Upper lobe of left lung (tissue), 6 donors: ENCODE measurements around the gene KHDC1L. TPM values are rescaled to one million over a fixed set of nuclear protein-coding genes. Genes with fewer than 3 reads are reported as not detected.
"Not testable (repeated sequence)": the region's sequence is repeated elsewhere in the genome, so short reads cannot be mapped to it uniquely, and the experiment has no call there.

Experiments
- ATAC-seq, 2 donors: fragments of 200-7000 bp; cut with Tn5 transposase; one replicate each; pipeline ENCODE4 v1.9.1; 2022; ENCODE audit warnings: mild to moderate bottlenecking in 2 of 2, moderate library complexity in 2 of 2; ENCODE audit not compliant: low FRiP score in 2 of 2
- DNase-seq, 2 donors: peaks; one replicate each; pipeline ENCODE4 v3.0.0-alpha.2; 2019 to 2020
- H3K27ac ChIP-seq, 4 donors: fragments of 200-600 bp; sonication (generic); one replicate each; pipeline ENCODE4 v1.5.1; 2016 to 2019
- H3K27me3 ChIP-seq, 4 donors: fragments of 200-600 bp; sonication (generic); one replicate each; pipeline ENCODE4 v1.5.1; 2017 to 2019
- H3K36me3 ChIP-seq, 4 donors: fragments of 200-600 bp; sonication (generic); one replicate each; pipeline ENCODE4 v1.5.1; 2016 to 2019
- H3K4me1 ChIP-seq, 4 donors: fragments of 200-600 bp; sonication (generic); one replicate each; pipeline ENCODE4 v1.5.1; 2018 to 2019
- H3K4me3 ChIP-seq, 4 donors: fragments of 200-600 bp; sonication (generic); one replicate each; pipeline ENCODE4 v1.5.1; 2017 to 2019; ENCODE audit warnings: mild to moderate bottlenecking in 2 of 4, moderate library complexity in 1 of 4
- H3K9me3 ChIP-seq, 4 donors: fragments of 200-600 bp; sonication (generic); one replicate each; pipeline ENCODE4 v1.5.1; 2018 to 2019
- CTCF ChIP-seq, 6 experiments: fragments of 450-650 bp in 4 of 6; fragments of 200-600 bp in 2 of 6; sonication (generic) in 2 of 6; IDR thresholded peaks; one replicate each; pipeline ENCODE4 v1.5.1; 2016 to 2019; ENCODE audit warnings: antibody characterized with exemption in 6 of 6
- EP300 ChIP-seq, 4 donors: sonication (generic); formaldehyde crosslinking; IDR thresholded peaks; one replicate each; pipeline ENCODE4 v1.5.1; 2017; ENCODE audit warnings: antibody characterized with exemption in 4 of 4, control low read depth in 2 of 4
- POLR2A ChIP-seq, 4 donors: fragments of 450-650 bp; IDR thresholded peaks; one replicate each; pipeline ENCODE4 v1.5.1; 2016 to 2017; ENCODE audit warnings: antibody characterized with exemption in 4 of 4, mild to moderate bottlenecking in 2 of 4
- POLR2AphosphoS5 ChIP-seq, 2 donors: sonication (generic); formaldehyde crosslinking; IDR thresholded peaks; one replicate each; pipeline ENCODE4 v1.5.1; 2017; ENCODE audit warnings: antibody characterized with exemption in 2 of 2
- WGBS, 2 donors: methylation state at CpG; one replicate each; pipeline ENCODE4 v1.1.5; 2017 to 2018; 5-methylcytosine and 5-hydroxymethylcytosine counted together
- total RNA-seq, 6 donors: library from RNA; depleted of rRNA in 4 of 6; stranded (reverse); fragments of >200 nt in 4 of 6; gene quantifications; one replicate each; pipeline versions ENCODE4 v1.1.0 to v1.2.1, GENCODE V29; 2016 to 2021
- donor health status: DM: no; HTN: no; CAD: no; lungs with moderate emphysema.
- donor health status: DM: no; HTN: yes; CAD: no; lungs with severe emphysema.

Gene KHDC1L
- total RNA-seq, result not detected

- Histone ChIP-seq H3K9me3 (no peaks in the 10 kb centered on the region), H3K27ac (no peak within 1 kb of the TSS), H3K4me1 (no peaks in the 10 kb centered on the region), H3K4me3 (no peak within 1 kb of the TSS), H3K36me3 (no peaks in the 10 kb centered on the region), H3K27me3 (no peaks in the 10 kb centered on the region)
- DNase-seq (no peak), ATAC-seq (no peak)
- WGBS, 2 donors, result 91 to 94% methylated on average over 4 of the region's 4 CpGs
- TF ChIP-seq POLR2A (IDR thresholded peaks at IDR 0.05) (no peak), EP300 (IDR thresholded peaks at IDR 0.05) (no peak), POLR2AphosphoS5 (IDR thresholded peaks at IDR 0.05) (no peak), CTCF (IDR thresholded peaks at IDR 0.05) (no peak)
These were observed at the start of gene KHDC1L for GRCh38 chr6:73225396-73225795. KHDC1L (minus strand) TSS chr6:73225496; CDS start chr6:73225408, 88 bp downstream.

GRCh38 chr6:73269296-73269695 is 44.0 kb upstream of the KHDC1L start:
- WGBS, 2 donors, result 97 to 100% methylated on average over 12 of the region's 13 CpGs
- not testable (repeated sequence) for ATAC-seq, H3K27ac ChIP-seq, H3K4me3 ChIP-seq, H3K9me3 ChIP-seq, H3K4me1 ChIP-seq, DNase-seq, H3K27me3 ChIP-seq, H3K36me3 ChIP-seq

GRCh38 chr6:73268896-73269295 is 43.6 kb upstream of the KHDC1L start:
- DNase-seq, result peak in 1 of 2 donors; percentile 81
- not testable (repeated sequence) for H3K27me3 ChIP-seq, H3K36me3 ChIP-seq, H3K4me3 ChIP-seq, H3K9me3 ChIP-seq, ATAC-seq, H3K4me1 ChIP-seq, H3K27ac ChIP-seq
- WGBS, 2 donors, result 97 to 100% methylated on average over 6 to 27 of the region's 27 CpGs

- Histone ChIP-seq H3K4me3 (no peak overlapping the region), H3K36me3 (no peaks in the 10 kb centered on the region), H3K4me1 (peaks cover 9 to 18% (median 13%) of the 10 kb centered on the region in 4 donors), H3K27me3 (no peaks in the 10 kb centered on the region), H3K27ac (no peak overlapping the region), H3K9me3 (no peaks in the 10 kb centered on the region)
- no peak for DNase-seq
- WGBS, 2 donors, result 89 to 93% methylated on average over 3 of the region's 3 CpGs
- peak in 1 of 2 donors; percentile 59 for ATAC-seq
- TF ChIP-seq POLR2A (IDR thresholded peaks at IDR 0.05) (no peak), CTCF (IDR thresholded peaks at IDR 0.05) (no peak), EP300 (IDR thresholded peaks at IDR 0.05) (no peak), POLR2AphosphoS5 (IDR thresholded peaks at IDR 0.05) (no peak)
These were observed 39.1 kb upstream of the KHDC1L start for GRCh38 chr6:73264446-73264845.

- peak overlapping the region in 2 of 4 donors; percentile 44 to 74 for H3K27ac ChIP-seq
These were observed 38.2 kb upstream of the KHDC1L start for GRCh38 chr6:73263570-73263909.

More at GRCh38 chr6:73263570-73263909, 38.2 kb upstream of the KHDC1L start:
- Histone ChIP-seq H3K27me3 (no peaks in the 10 kb centered on the region), H3K9me3 (no peaks in the 10 kb centered on the region), H3K4me3 (peak overlapping the region; percentile 47 to 87 (median 61)), H3K36me3 (no peaks in the 10 kb centered on the region), H3K4me1 (peaks cover 9 to 18% (median 13%) of the 10 kb centered on the region in 4 donors)
- peak; percentile 8 to 18 for ATAC-seq
- TF ChIP-seq POLR2AphosphoS5 (IDR thresholded peaks at IDR 0.05) (no peak), EP300 (IDR thresholded peaks at IDR 0.05) (no peak), CTCF (IDR thresholded peaks at IDR 0.05) (no peak), POLR2A (IDR thresholded peaks at IDR 0.05) (no peak)
- no peak for DNase-seq
- 27 to 35% methylated on average over 5 to 7 of the region's 7 CpGs for WGBS, 2 donors
